AG04449 (cell line): ENCODE results near the gene CACNA2D4.

ENCODE experiments used
- CTCF ChIA-PET: fragments of 350-600 bp; formaldehyde crosslinking; extraction: SDS; loops from one replicate; lab custom pipeline; 2021; ENCODE audit warnings: antibody characterized with exemption; lab: Yijun Ruan, JAX
- POLR2A ChIA-PET: fragments of 400-600, 350-600 bp; formaldehyde crosslinking; extraction: SDS; loops from one replicate; lab custom pipeline; 2020; ENCODE audit warnings: antibody characterized with exemption, inconsistent platforms; lab: Yijun Ruan, JAX
- DNase-seq: peaks from one replicate; pipeline ENCODE4 v3.0.0-alpha.2; 2010; ENCODE audit warnings: low read depth, low spot score
- H3K4me3 ChIP-seq: 2 replicates; pipeline ENCODE4 v1.5.1; 2011; ENCODE audit warnings: low read depth, mild to moderate bottlenecking, control low read depth, low read length
- TF ChIP-seq, protein P1 (sequence below): IDR thresholded peaks from one replicate; pipeline ENCODE4 v1.5.1; 2011; ENCODE audit warnings: mild to moderate bottlenecking, moderate library complexity, low read length, control low read depth, inconsistent platforms; ENCODE audit not compliant: insufficient read depth; ENCODE audit errors: missing control alignments

CACNA2D4 gene

DNA sequence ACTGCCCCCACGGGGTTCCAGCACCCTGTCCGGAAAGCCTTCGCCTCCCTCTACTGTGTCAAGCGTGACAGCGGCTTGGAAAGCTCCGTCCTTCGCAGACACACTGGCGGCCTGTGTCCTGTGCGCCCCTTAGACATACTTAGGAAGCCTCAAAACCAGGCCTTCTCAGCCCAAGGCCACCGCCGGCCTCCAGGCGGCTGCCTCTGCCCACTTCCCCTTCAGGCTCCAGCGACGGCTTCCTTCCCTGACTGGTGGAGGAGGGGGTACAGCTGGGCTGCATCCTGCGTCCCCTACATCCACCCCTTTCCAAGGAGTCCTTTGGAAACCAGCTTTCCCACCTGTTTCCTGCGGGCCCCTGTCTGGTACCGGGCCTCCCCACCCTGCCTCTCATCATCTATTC is 2.5 kb upstream of the CACNA2D4 start:
- H3K4me3 ChIP-seq, result no peak overlapping the region
- ChIA-PET POLR2A (no interaction called here), CTCF (interaction anchor here (2.4 kb wide), 1 partner anchor 19 kb away, joined by 18 read pairs; no protein-coding TSS in a partner anchor)
- DNase-seq, result no peak
- TF ChIP-seq, protein P1, sequence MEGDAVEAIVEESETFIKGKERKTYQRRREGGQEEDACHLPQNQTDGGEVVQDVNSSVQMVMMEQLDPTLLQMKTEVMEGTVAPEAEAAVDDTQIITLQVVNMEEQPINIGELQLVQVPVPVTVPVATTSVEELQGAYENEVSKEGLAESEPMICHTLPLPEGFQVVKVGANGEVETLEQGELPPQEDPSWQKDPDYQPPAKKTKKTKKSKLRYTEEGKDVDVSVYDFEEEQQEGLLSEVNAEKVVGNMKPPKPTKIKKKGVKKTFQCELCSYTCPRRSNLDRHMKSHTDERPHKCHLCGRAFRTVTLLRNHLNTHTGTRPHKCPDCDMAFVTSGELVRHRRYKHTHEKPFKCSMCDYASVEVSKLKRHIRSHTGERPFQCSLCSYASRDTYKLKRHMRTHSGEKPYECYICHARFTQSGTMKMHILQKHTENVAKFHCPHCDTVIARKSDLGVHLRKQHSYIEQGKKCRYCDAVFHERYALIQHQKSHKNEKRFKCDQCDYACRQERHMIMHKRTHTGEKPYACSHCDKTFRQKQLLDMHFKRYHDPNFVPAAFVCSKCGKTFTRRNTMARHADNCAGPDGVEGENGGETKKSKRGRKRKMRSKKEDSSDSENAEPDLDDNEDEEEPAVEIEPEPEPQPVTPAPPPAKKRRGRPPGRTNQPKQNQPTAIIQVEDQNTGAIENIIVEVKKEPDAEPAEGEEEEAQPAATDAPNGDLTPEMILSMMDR, result no peak

- TF ChIP-seq, protein P1, result no peak
- POLR2A ChIA-PET, result no interaction called here
- H3K4me3 ChIP-seq, result no peak overlapping the region
- DNase-seq, result no peak
- CTCF ChIA-PET, result interaction anchor here (2.4 kb wide), 1 partner anchor 19 kb away, joined by 18 read pairs; no protein-coding TSS in a partner anchor
Observed at GRCh38 chr12:1920436-1920835, 2.0 kb upstream of the CACNA2D4 start.

- no peak for DNase-seq
- CTCF ChIA-PET, result interaction anchor here (2.4 kb wide), 1 partner anchor 20 kb away, joined by 18 read pairs; no protein-coding TSS in a partner anchor
- TF ChIP-seq, protein P1, result no peak
- POLR2A ChIA-PET, result no interaction called here
- H3K4me3 ChIP-seq, result no peak overlapping the region
Observed at GRCh38 chr12:1919763-1920162, 1.3 kb upstream of the CACNA2D4 start.

- ChIA-PET POLR2A (no interaction called here), CTCF (interaction anchor here (2.4 kb wide), 1 partner anchor 21 kb away, joined by 18 read pairs; no protein-coding TSS in a partner anchor)
- H3K4me3 ChIP-seq, result no peak overlapping the region
- TF ChIP-seq, protein P1, result no peak
- no peak for DNase-seq
Observed at GRCh38 chr12:1919284-1919683, 832 bp upstream of the CACNA2D4 start.

DNA sequence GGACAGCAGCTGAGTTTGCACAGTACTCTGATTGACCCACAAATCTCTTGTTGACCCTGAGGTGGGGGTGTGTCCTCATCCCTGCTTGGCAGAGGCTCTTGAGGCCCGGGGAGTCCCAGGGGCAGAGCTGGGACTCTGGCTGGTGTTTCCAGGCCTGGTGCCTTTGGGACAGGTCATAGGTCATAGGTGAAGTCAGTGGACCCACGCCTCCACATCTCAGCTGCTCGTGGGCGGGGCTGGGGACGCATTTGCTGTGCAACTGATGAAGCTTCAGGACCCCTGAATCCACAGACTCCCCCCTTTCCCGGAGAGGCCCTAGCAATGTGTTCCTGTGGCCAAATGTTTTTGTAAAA is 408 bp upstream of the CACNA2D4 start:
- no peak for DNase-seq
- H3K4me3 ChIP-seq, result no peak overlapping the region
- TF ChIP-seq, protein P1, result no peak
- POLR2A ChIA-PET, result no interaction called here
- CTCF ChIA-PET, result interaction anchor here (1.5 kb wide), 1 partner anchor 21 kb away, joined by 9 read pairs; no protein-coding TSS in a partner anchor

GRCh38 chr12:1917172-1918070 is 1.0 kb downstream of the CACNA2D4 start:
- POLR2A ChIA-PET, result no interaction called here
- no peak for DNase-seq
- TF ChIP-seq, protein P1, result no peak
- CTCF ChIA-PET, result interaction anchor here (1.5 kb wide), 1 partner anchor 23 kb away, joined by 9 read pairs; no protein-coding TSS in a partner anchor
- no peak overlapping the region for H3K4me3 ChIP-seq
